GM12892 (cell line): Measurements from ENCODE around the gene PLEKHG3.

Experiments used
- POLR2A ChIP-seq: IDR thresholded peaks from 2 replicates; pipeline ENCODE4 v1.6.1; 2011; ENCODE audit warnings: low read depth, low read length, control low read depth
- POLR2AphosphoS5 ChIP-seq: IDR thresholded peaks from 2 replicates; pipeline ENCODE4 v1.6.1; 2011; ENCODE audit warnings: low read depth, low read length, control low read depth
- TAF1 ChIP-seq: IDR thresholded peaks from 2 replicates; pipeline ENCODE4 v1.6.1; 2011; ENCODE audit warnings: low read depth, mild to moderate bottlenecking, control low read depth, low read length, borderline replicate concordance

DNA sequence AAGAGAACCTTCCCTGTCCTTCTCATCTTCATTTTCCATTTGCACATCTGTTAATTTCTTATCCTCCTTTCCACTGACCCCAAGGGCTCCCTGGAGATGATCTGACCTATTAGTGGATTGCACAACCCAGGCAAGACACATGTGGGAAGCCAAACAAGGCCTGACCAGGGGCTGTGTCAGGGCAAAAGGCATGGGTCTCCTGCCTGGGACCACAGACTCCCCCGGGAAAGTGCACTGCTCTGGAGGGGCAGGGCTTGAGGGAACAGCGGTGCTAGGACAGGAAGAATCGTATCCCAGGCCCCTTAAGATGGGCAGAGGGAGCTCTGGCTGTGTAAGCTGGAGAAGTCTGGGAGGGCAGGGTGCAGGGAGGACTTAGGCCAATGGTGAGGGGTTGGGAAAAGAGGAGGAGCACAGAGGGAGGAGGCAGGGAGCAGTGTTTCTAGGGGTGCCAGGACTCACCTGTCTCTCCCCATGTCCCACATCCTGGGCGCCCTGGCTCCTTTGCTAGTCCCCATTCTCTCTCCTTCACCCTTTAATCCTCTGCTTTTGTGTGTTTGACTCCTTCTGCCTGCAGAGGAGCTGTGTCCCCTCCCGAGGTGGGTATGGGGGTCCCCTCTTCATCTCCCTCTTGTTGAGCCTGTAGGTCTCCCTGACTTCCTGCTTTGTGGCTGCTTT is 25.3 kb downstream of the PLEKHG3 start:
- TF ChIP-seq POLR2A (no peak), POLR2AphosphoS5 (no peak), TAF1 (no peak)
